ENCODE results near the gene NARF. TPM values are rescaled to one million over a fixed set of nuclear protein-coding genes. Genes with fewer than 3 reads are reported as not detected.

Gene NARF
- total and polyA plus RNA-seq, 2 of the 8 experiments (the other 6 are each of a cell fraction or from before 2014, with no cell fraction given): 97.4 to 131 TPM

DNA sequence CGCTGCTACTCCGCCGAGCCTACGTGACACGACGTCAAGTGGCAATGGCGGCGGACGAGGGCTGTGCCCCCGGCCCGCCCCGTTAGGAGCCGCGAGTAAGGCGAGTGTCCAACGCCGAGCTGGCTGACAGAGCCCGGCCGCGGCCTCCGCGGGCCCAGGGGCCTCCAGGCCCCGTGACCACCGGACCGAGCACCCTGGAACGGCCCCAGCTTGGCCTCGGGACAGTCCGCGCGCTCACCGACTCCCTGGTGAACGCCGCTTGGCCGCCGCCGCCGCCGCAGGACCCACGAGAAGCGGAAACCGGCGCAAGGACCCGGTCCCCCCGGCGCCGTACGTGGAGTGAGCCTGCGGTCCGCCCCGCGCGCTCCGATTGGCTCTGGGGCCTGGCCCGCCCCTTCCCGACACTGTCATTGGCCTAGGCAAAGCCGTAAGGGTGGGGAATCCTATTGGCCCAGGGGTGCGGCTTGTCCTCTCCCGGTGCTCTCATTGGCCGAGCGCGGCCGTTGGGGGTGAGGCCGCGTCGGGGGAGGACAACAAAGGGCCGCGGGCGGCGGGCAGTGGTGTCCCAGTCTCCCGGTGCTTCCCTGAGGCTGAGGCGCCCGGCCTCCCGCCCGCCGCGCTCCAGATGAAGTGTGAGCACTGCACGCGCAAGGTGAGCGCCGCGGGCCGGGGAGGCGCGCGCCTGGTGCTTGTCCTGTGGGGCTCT, at the start of gene NARF (continued):
- TF ChIP-seq NANOG (IDR thresholded peaks at IDR 0.05; ENCODE audit: insufficient read depth, low read depth, low read length, poor library complexity, severe bottlenecking): no peak
- TF ChIP-seq NRF1 (IDR thresholded peaks at IDR 0.05; ENCODE audit: low read depth, low read length): no peak
- 0 out of 2 replicates have a peak, but pooled peaks have one; percentile 41 for TF ChIP-seq RBBP5 (IDR thresholded peaks at IDR 0.05; ENCODE audit: borderline replicate concordance, low read depth, low read length)
- peak in 1 of 2 experiments; percentile 10; a peak in 1 of 4 replicates for TF ChIP-seq SIN3A (conservative IDR thresholded peaks at IDR 0.05 in 1 of 2, IDR thresholded peaks at IDR 0.05 in 1 of 2; ENCODE audit: low read depth in 1 of 2, low read length in 2 of 2)
- TF ChIP-seq FOSL1 (IDR thresholded peaks at IDR 0.05; ENCODE audit: insufficient read depth, low read depth, low read length): no peak
- TF ChIP-seq YY1 (IDR thresholded peaks at IDR 0.05; ENCODE audit: low read depth, low read length): peak; percentile 98
- no peak for TF ChIP-seq RXRA (IDR thresholded peaks at IDR 0.05; ENCODE audit: insufficient read depth, low read depth, low read length)
- no peak for TF ChIP-seq CBX5 (IDR thresholded peaks at IDR 0.05; ENCODE audit: low read depth, low read length)
